Measurements from ENCODE around the gene CIBAR2.

- TF ChIP-seq EZH2 (IDR thresholded peaks at IDR 0.05; ENCODE audit: low read length, missing control alignments) (no peak), CTCF (conservative IDR thresholded peaks at IDR 0.05 in 1 of 2, IDR thresholded peaks at IDR 0.05 in 1 of 2; ENCODE audit: low read depth in 1 of 2, low read length in 2 of 2) (no peak)
These were observed 26.8 kb upstream of the CIBAR2 start for GRCh38 chr16:85138825-85139627.

All from fibroblast of lung (primary cell).